HepG2 (cell line): Measurements from ENCODE around the gene MTR. TPM values are rescaled to one million over a fixed set of nuclear protein-coding genes. Genes with fewer than 3 reads are reported as not detected.

ENCODE experiments used
- CREB1 ChIP-seq, 2 experiments: fragments of 450-650 bp in 1 of 2; IDR thresholded peaks; 2 replicates each; pipeline ENCODE4 v1.6.1; 2016 to 2017; ENCODE audit warnings: control low read depth in 1 of 2, mild to moderate bottlenecking in 1 of 2, missing compliant biosample characterization in 1 of 2, missing genetic modification characterization in 1 of 2
- ESRRA ChIP-seq: sonication (generic); formaldehyde crosslinking; IDR thresholded peaks from 2 replicates; pipeline ENCODE4 v1.5.1; 2020; ENCODE audit warnings: mild to moderate bottlenecking, low read depth, missing genetic modification reagents
- KLF13 ChIP-seq: sonication (generic); formaldehyde crosslinking; IDR thresholded peaks from 2 replicates; pipeline ENCODE4 v1.4.0; 2020; ENCODE audit warnings: mild to moderate bottlenecking, missing genetic modification reagents
- PHF21A ChIP-seq: sonication (generic); formaldehyde crosslinking; IDR thresholded peaks from 2 replicates; pipeline ENCODE4 v1.5.0; 2020; ENCODE audit warnings: mild to moderate bottlenecking, missing genetic modification reagents
- PHF5A ChIP-seq: IDR thresholded peaks from one replicate; pipeline ENCODE4 v1.6.1; 2018; ENCODE audit warnings: low read depth, missing genetic modification reagents; ENCODE audit not compliant: unreplicated experiment
- SIX1 ChIP-seq: sonication (generic); formaldehyde crosslinking; IDR thresholded peaks from 2 replicates; pipeline ENCODE4 v1.4.0; 2020; ENCODE audit warnings: missing genetic modification reagents, borderline replicate concordance
- SRF ChIP-seq: IDR thresholded peaks from 2 replicates; pipeline ENCODE4 v1.6.1; 2011; ENCODE audit warnings: mild to moderate bottlenecking, low read depth, low read length, moderate library complexity
- U2AF1 ChIP-seq: fragments of 200-400 bp; formaldehyde crosslinking; optimal IDR thresholded peaks from 2 replicates; pipeline ENCODE3; 2017; ENCODE audit warnings: mild to moderate bottlenecking, low read depth, low read length
- WIZ ChIP-seq: sonication (generic); formaldehyde crosslinking; IDR thresholded peaks from 2 replicates; pipeline ENCODE4 v1.5.1; 2020; ENCODE audit warnings: mild to moderate bottlenecking, missing genetic modification reagents
- ZBTB1 ChIP-seq: sonication (generic); formaldehyde crosslinking; IDR thresholded peaks from 2 replicates; pipeline ENCODE4 v1.4.0; 2020; ENCODE audit warnings: missing genetic modification reagents, borderline replicate concordance
- ZFAT ChIP-seq: sonication (generic); formaldehyde crosslinking; conservative IDR thresholded peaks from 2 replicates; pipeline ENCODE4 v1.8.1; 2023; ENCODE audit warnings: missing genetic modification reagents, inconsistent platforms
- ZNF124 ChIP-seq: sonication (generic); formaldehyde crosslinking; IDR thresholded peaks from 2 replicates; pipeline ENCODE4 v1.4.0; 2020; ENCODE audit warnings: missing genetic modification reagents
- ZNF558 ChIP-seq: sonication (generic); formaldehyde crosslinking; IDR thresholded peaks from 2 replicates; pipeline ENCODE4 v1.9.0; 2022; ENCODE audit warnings: mild to moderate bottlenecking, missing genetic modification reagents, borderline replicate concordance
- ZNF749 ChIP-seq: sonication (generic); formaldehyde crosslinking; IDR thresholded peaks from 2 replicates; pipeline ENCODE4 v1.8.0; 2022; ENCODE audit warnings: mild to moderate bottlenecking, missing genetic modification reagents, moderate library complexity, borderline replicate concordance
- ZNF841 ChIP-seq: sonication (generic); formaldehyde crosslinking; IDR thresholded peaks from 2 replicates; pipeline ENCODE4 v1.8.1; 2023; ENCODE audit warnings: missing genetic modification reagents, borderline replicate concordance
- polyA plus RNA-seq, 8 experiments: library from polyadenylated mRNA; depleted of rRNA in 3 of 8; stranded (reverse) in 7 of 8; unstranded in 1 of 8; fragments of >200 nt; fragmentation: Illumina TruSeq in 4 of 8; extraction: Trizol in 4 of 8; gene quantifications; 2 replicates each; pipeline versions ENCODE4 v1.2.1 to v1.2.3, GENCODE V29; 2011 to 2016; ENCODE audit warnings: low read depth in 4 of 8, missing spikeins in 1 of 8, mixed read lengths in 1 of 8; ENCODE audit not compliant: insufficient read depth in 1 of 8
- total RNA-seq, 5 experiments: library from RNA; depleted of rRNA; stranded (reverse); fragments of >200 nt; fragmentation: Illumina TruSeq; extraction: Trizol; gene quantifications; 2 replicates each; pipeline ENCODE4 v1.2.3, GENCODE V29; 2016; ENCODE audit warnings: low read depth in 1 of 5
- TF ChIP-seq, protein P1 (sequence below): sonication (generic); formaldehyde crosslinking; IDR thresholded peaks from 2 replicates; pipeline ENCODE4 v1.5.1; 2020; ENCODE audit warnings: mild to moderate bottlenecking, missing genetic modification reagents, moderate library complexity
- TF ChIP-seq, protein P2 (sequence below): sonication (generic); IDR thresholded peaks from 2 replicates; pipeline ENCODE4 v1.6.1; 2016; ENCODE audit warnings: low read depth, borderline replicate concordance
- TF ChIP-seq, protein P3 (sequence below): IDR thresholded peaks from 2 replicates; pipeline ENCODE4 v1.6.1; 2018; ENCODE audit warnings: missing genetic modification reagents
- TF ChIP-seq, protein P4 (sequence below): sonication (generic); formaldehyde crosslinking; IDR thresholded peaks from 2 replicates; pipeline ENCODE4 v1.4.0; 2020; ENCODE audit warnings: missing genetic modification reagents, mild to moderate bottlenecking, borderline replicate concordance
- TF ChIP-seq, protein P5 (sequence below): sonication (generic); formaldehyde crosslinking; IDR thresholded peaks from 2 replicates; pipeline ENCODE4 v1.4.0; 2020; ENCODE audit warnings: mild to moderate bottlenecking, missing genetic modification reagents

Gene MTR
- total and polyA plus RNA-seq, 2 of the 13 experiments (the other 11 are each of a cell fraction or from before 2014, with no cell fraction given): 16.3 to 36.1 TPM

DNA sequence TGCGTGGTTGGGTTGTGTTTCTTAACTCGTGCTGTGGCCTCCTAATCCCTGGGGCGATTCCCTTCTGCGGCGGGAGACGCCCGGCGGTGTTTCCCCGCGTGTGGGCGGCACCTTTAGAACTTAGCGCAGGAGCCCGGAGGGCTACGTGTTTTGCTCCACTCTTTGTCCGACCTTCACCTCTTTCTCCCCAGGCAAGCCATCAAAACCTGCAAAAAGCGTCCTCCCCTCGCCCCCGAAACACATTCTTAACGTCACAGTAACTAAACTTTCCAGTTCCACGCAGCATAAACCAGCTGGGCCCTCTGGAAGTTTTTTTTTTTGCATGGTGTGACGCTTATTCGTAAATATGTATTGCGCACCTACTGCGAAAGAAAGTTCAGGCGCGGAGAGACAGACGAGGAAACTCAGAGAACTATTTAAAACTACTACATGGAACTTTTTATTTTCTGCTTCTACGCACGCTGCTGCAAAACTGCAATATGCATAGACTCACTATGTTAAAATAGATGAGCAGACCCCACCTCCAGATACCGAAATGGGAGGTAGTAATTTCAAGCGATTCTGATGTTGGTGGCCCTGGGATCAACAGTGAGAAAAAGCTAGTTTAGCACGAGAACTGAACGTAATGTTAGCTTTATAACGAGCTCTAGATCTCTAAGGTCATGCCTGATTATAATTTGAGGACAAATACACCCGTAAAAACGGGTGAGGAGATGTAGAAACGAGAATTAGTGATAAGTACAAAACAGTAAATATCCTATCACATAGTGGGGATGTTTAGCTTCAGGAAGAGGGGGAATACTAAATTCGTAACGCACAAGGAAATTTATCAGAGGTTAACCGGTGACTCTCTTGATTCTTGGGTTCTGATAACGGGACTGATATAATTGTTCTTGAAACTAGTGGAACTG is 920 bp downstream of the MTR start (continued):
- TF ChIP-seq, protein P1, sequence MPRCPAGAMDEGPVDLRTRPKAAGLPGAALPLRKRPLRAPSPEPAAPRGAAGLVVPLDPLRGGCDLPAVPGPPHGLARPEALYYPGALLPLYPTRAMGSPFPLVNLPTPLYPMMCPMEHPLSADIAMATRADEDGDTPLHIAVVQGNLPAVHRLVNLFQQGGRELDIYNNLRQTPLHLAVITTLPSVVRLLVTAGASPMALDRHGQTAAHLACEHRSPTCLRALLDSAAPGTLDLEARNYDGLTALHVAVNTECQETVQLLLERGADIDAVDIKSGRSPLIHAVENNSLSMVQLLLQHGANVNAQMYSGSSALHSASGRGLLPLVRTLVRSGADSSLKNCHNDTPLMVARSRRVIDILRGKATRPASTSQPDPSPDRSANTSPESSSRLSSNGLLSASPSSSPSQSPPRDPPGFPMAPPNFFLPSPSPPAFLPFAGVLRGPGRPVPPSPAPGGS (CRISPR knock-in tag): peak; percentile 85; the same call in 1 of the 2 replicates
- TF ChIP-seq, protein P2, sequence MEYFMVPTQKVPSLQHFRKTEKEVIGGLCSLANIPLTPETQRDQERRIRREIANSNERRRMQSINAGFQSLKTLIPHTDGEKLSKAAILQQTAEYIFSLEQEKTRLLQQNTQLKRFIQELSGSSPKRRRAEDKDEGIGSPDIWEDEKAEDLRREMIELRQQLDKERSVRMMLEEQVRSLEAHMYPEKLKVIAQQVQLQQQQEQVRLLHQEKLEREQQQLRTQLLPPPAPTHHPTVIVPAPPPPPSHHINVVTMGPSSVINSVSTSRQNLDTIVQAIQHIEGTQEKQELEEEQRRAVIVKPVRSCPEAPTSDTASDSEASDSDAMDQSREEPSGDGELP: 0 out of 2 replicates have a peak, but pooled peaks have one; percentile 28
- TF ChIP-seq PHF21A (CRISPR knock-in tag): peak; percentile 60; the same call in 1 of the 2 replicates
- TF ChIP-seq, protein P3, sequence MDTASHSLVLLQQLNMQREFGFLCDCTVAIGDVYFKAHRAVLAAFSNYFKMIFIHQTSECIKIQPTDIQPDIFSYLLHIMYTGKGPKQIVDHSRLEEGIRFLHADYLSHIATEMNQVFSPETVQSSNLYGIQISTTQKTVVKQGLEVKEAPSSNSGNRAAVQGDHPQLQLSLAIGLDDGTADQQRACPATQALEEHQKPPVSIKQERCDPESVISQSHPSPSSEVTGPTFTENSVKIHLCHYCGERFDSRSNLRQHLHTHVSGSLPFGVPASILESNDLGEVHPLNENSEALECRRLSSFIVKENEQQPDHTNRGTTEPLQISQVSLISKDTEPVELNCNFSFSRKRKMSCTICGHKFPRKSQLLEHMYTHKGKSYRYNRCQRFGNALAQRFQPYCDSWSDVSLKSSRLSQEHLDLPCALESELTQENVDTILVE (CRISPR knock-in tag): no peak
- TF ChIP-seq, protein P4, sequence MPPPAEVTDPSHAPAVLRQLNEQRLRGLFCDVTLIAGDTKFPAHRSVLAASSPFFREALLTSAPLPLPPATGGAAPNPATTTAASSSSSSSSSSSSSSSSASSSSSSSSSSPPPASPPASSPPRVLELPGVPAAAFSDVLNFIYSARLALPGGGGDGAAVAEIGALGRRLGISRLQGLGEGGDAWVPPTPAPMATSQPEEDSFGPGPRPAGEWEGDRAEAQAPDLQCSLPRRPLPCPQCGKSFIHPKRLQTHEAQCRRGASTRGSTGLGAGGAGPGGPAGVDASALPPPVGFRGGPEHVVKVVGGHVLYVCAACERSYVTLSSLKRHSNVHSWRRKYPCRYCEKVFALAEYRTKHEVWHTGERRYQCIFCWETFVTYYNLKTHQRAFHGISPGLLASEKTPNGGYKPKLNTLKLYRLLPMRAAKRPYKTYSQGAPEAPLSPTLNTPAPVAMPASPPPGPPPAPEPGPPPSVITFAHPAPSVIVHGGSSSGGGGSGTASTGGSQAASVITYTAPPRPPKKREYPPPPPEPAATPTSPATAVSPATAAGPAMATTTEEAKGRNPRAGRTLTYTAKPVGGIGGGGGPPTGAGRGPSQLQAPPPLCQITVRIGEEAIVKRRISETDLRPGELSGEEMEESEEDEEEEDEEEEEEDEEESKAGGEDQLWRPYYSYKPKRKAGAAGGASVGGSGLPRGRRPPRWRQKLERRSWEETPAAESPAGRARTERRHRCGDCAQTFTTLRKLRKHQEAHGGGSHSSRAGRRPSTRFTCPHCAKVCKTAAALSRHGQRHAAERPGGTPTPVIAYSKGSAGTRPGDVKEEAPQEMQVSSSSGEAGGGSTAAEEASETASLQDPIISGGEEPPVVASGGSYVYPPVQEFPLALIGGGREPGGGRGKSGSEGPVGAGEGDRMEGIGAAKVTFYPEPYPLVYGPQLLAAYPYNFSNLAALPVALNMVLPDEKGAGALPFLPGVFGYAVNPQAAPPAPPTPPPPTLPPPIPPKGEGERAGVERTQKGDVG (CRISPR knock-in tag): 0 out of 2 replicates have a peak, but pooled peaks have one; percentile 58
- no peak for TF ChIP-seq ZNF841 (CRISPR knock-in tag)
- TF ChIP-seq ZNF749 (CRISPR knock-in tag): peak; percentile 20; the same call in 1 of the 2 replicates
- 0 out of 2 replicates have a peak, but pooled peaks have one; percentile 50 for TF ChIP-seq WIZ (CRISPR knock-in tag)
- 0 out of 2 replicates have a peak, but pooled peaks have one; percentile 52 for TF ChIP-seq ZBTB1 (CRISPR knock-in tag)
- TF ChIP-seq SRF: no peak
- TF ChIP-seq ZNF124 (CRISPR knock-in tag): no peak
- no peak for TF ChIP-seq KLF13 (CRISPR knock-in tag)
- TF ChIP-seq, protein P5, sequence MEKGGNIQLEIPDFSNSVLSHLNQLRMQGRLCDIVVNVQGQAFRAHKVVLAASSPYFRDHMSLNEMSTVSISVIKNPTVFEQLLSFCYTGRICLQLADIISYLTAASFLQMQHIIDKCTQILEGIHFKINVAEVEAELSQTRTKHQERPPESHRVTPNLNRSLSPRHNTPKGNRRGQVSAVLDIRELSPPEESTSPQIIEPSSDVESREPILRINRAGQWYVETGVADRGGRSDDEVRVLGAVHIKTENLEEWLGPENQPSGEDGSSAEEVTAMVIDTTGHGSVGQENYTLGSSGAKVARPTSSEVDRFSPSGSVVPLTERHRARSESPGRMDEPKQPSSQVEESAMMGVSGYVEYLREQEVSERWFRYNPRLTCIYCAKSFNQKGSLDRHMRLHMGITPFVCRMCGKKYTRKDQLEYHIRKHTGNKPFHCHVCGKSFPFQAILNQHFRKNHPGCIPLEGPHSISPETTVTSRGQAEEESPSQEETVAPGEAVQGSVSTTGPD (CRISPR knock-in tag): no peak
- peak; percentile 76; the same call in 1 of the 2 replicates for TF ChIP-seq ZNF558 (CRISPR knock-in tag)
- no peak for TF ChIP-seq PHF5A
- TF ChIP-seq U2AF1: peak; percentile 14
- no peak for TF ChIP-seq SIX1 (CRISPR knock-in tag)
- peak; percentile 24; the same call in 1 of the 2 replicates for TF ChIP-seq CREB1 (IDR thresholded peaks at IDR 0.05)
- TF ChIP-seq CREB1 (CRISPR knock-in tag; IDR thresholded peaks at IDR 0.05): no peak
- no peak for TF ChIP-seq ZFAT (CRISPR knock-in tag)
- no peak for TF ChIP-seq ESRRA (CRISPR knock-in tag)
